T-helper 9 cell (primary cell): ENCODE measurements around the gene CSF2.
"Not testable (repeated sequence)": the region's sequence is repeated elsewhere in the genome, so short reads cannot be mapped to it uniquely, and the experiment has no call there.

ENCODE experiments used
- DNase-seq: peaks from one replicate; pipeline ENCODE4 v3.0.0-alpha.2; 2020

The CSF2 gene

GRCh38 chr5:132114150-132115121 lies 40.8 kb downstream of the CSF2 start:
- no peak for DNase-seq

GRCh38 chr5:132115375-132115774 lies 41.8 kb downstream of the CSF2 start:
- no peak for DNase-seq

GRCh38 chr5:132116072-132116471 lies 42.5 kb downstream of the CSF2 start:
- DNase-seq = no peak

GRCh38 chr5:132116909-132117489 lies 43.4 kb downstream of the CSF2 start:
- not testable (repeated sequence) for DNase-seq

- DNase-seq = not testable (repeated sequence)
Observed at GRCh38 chr5:132120717-132121116, 47.1 kb downstream of the CSF2 start.

- not testable (repeated sequence) for DNase-seq
Observed at GRCh38 chr5:132122971-132123370, 49.4 kb downstream of the CSF2 start.

- not testable (repeated sequence) for DNase-seq
Observed at GRCh38 chr5:132123578-132123977, 50.0 kb downstream of the CSF2 start.
